ENCODE results near the gene NTN1. TPM values are rescaled to one million over a fixed set of nuclear protein-coding genes. Genes with fewer than 3 reads are reported as not detected.
A peak's percentile ranks its signal among the peaks of the same experiment; 100 is the strongest.

Gene NTN1
- total RNA-seq, 1 donor from 2014 or later = 11.5 TPM

- no peak for ATAC-seq
Observed at GRCh38 chr17:9185688-9186284, 164.5 kb downstream of the NTN1 start.

GRCh38 chr17:9187828-9188227 is 166.5 kb downstream of the NTN1 start:
- DNase-seq (ENCODE audit: low spot score) (no peak), ATAC-seq (no peak)

More at GRCh38 chr17:9185688-9186284, 164.5 kb downstream of the NTN1 start:
- DNase-seq (ENCODE audit: low spot score) = no peak

GRCh38 chr17:9188367-9188766 is 167.1 kb downstream of the NTN1 start:
- ATAC-seq = no peak
- DNase-seq (ENCODE audit: low spot score) = no peak

GRCh38 chr17:9189870-9190269 is 168.6 kb downstream of the NTN1 start:
- ATAC-seq (no peak), DNase-seq (ENCODE audit: low spot score) (no peak)

- no peak for DNase-seq (ENCODE audit: low spot score)
- no peak for ATAC-seq
Observed at GRCh38 chr17:9192010-9192409, 170.7 kb downstream of the NTN1 start.

GRCh38 chr17:9195411-9195810 is 174.1 kb downstream of the NTN1 start:
- ATAC-seq (no peak), DNase-seq (ENCODE audit: low spot score) (no peak)

- DNase-seq (ENCODE audit: low spot score) (no peak), ATAC-seq (peak; percentile 48)
Observed at GRCh38 chr17:9195961-9196670, 174.8 kb downstream of the NTN1 start.

- no peak for ATAC-seq
Observed at GRCh38 chr17:9199571-9200551, 178.6 kb downstream of the NTN1 start.

GRCh38 chr17:9200699-9201359 is 179.5 kb downstream of the NTN1 start:
- no peak for DNase-seq (ENCODE audit: low spot score)
- ATAC-seq = no peak

More at GRCh38 chr17:9199571-9200551, 178.6 kb downstream of the NTN1 start:
- DNase-seq (ENCODE audit: low spot score) = no peak

- ATAC-seq (no peak), DNase-seq (ENCODE audit: low spot score) (no peak)
Observed at GRCh38 chr17:9202532-9202931, 181.2 kb downstream of the NTN1 start.

GRCh38 chr17:9203771-9204425 is 182.6 kb downstream of the NTN1 start:
- no peak for ATAC-seq
- DNase-seq (ENCODE audit: low spot score) = no peak

GRCh38 chr17:9204637-9205329 is 183.5 kb downstream of the NTN1 start:
- DNase-seq (ENCODE audit: low spot score) = no peak
- ATAC-seq = no peak

GRCh38 chr17:9205520-9206409 is 184.5 kb downstream of the NTN1 start:
- DNase-seq (ENCODE audit: low spot score) (no peak), ATAC-seq (peak; percentile 37)

GRCh38 chr17:9206410-9206703 is 185.0 kb downstream of the NTN1 start:
- ATAC-seq = no peak
- no peak for DNase-seq (ENCODE audit: low spot score)

GRCh38 chr17:9206741-9207332 is 185.5 kb downstream of the NTN1 start:
- DNase-seq (ENCODE audit: low spot score) = peak; percentile 76
- peak; percentile 85 for ATAC-seq

- DNase-seq (ENCODE audit: low spot score) (no peak), ATAC-seq (no peak)
Observed at GRCh38 chr17:9208381-9209105, 187.2 kb downstream of the NTN1 start.

- DNase-seq (ENCODE audit: low spot score) (no peak), ATAC-seq (no peak)
Observed at GRCh38 chr17:9209347-9209746, 188.0 kb downstream of the NTN1 start.
